Fibroblast of skin of left quadriceps (primary cell): ENCODE measurements around the gene RIMBP3B.
"Not testable (repeated sequence)": the region's sequence is repeated elsewhere in the genome, so short reads cannot be mapped to it uniquely, and the experiment has no call there.

Source experiments
- DNase-seq, 2 experiments: peaks; one replicate each; pipeline ENCODE4 v3.0.0-alpha.2; 2013; ENCODE audit warnings: low read depth in 2 of 2

Gene RIMBP3B

GRCh38 chr22:21416375-21416774 lies 32.8 kb downstream of the RIMBP3B start:
- not testable (repeated sequence) for DNase-seq

GRCh38 chr22:21417227-21417746 lies 33.7 kb downstream of the RIMBP3B start, which contains the start of gene HIC2:
Gene HIC2 (plus strand): TSS chr22:21417371. CDS start chr22:21442832, 25,461 bp downstream.
- DNase-seq: not testable (repeated sequence)

- DNase-seq: not testable (repeated sequence)
These were observed 34.3 kb downstream of the RIMBP3B start for GRCh38 chr22:21417853-21418252.

- DNase-seq: not testable (repeated sequence)
These were observed 35.6 kb downstream of the RIMBP3B start for GRCh38 chr22:21418974-21419638.

GRCh38 chr22:21420180-21420763 lies 36.7 kb downstream of the RIMBP3B start:
- not testable (repeated sequence) for DNase-seq

GRCh38 chr22:21424084-21424709 lies 40.6 kb downstream of the RIMBP3B start:
- DNase-seq: not testable (repeated sequence)

- DNase-seq: not testable (repeated sequence)
These were observed 51.1 kb downstream of the RIMBP3B start for GRCh38 chr22:21434378-21435233.

- DNase-seq: not testable (repeated sequence)
These were observed 52.7 kb downstream of the RIMBP3B start for GRCh38 chr22:21435998-21436810.

GRCh38 chr22:21438013-21438412 lies 54.5 kb downstream of the RIMBP3B start:
- not testable (repeated sequence) for DNase-seq
